Mesenchymal stem cell (in vitro differentiated cells and primary cell): ENCODE measurements around the gene RNF150.

Experiments used
- DNase-seq: peaks from one replicate; pipeline ENCODE4 v3.0.0-alpha.2; 2013
- H2AFZ ChIP-seq: one replicate; pipeline ENCODE4 v1.6.1; 2013; ENCODE audit warnings: low read depth, mild to moderate bottlenecking, control low read depth, inconsistent platforms, low read length, moderate library complexity
- H2AK5ac ChIP-seq: 2 replicates; pipeline ENCODE4 v1.6.1; 2013; ENCODE audit warnings: low read length, moderate library complexity, mild to moderate bottlenecking, inconsistent platforms; ENCODE audit not compliant: severe bottlenecking
- H2BK120ac ChIP-seq: one replicate; pipeline ENCODE4 v1.6.1; 2013; ENCODE audit warnings: low read depth, mild to moderate bottlenecking, inconsistent platforms, low read length, moderate library complexity
- H2BK12ac ChIP-seq, 2 experiments: one replicate each; pipeline ENCODE4 v1.6.1; 2013; ENCODE audit warnings: inconsistent platforms in 2 of 2, low read length in 2 of 2, mild to moderate bottlenecking in 2 of 2, moderate library complexity in 2 of 2, control low read depth in 1 of 2
- H2BK15ac ChIP-seq: one replicate; pipeline ENCODE4 v1.6.1; 2013; ENCODE audit warnings: mild to moderate bottlenecking, low read depth, inconsistent platforms; ENCODE audit not compliant: poor library complexity, severe bottlenecking
- H2BK5ac ChIP-seq: 2 replicates; pipeline ENCODE4 v1.6.1; 2013; ENCODE audit warnings: low read depth, mild to moderate bottlenecking, low read length, control low read depth, inconsistent platforms; ENCODE audit not compliant: poor library complexity, severe bottlenecking
- H3K14ac ChIP-seq, 2 experiments: one replicate each; pipeline ENCODE4 v1.6.1; 2013; ENCODE audit warnings: inconsistent platforms in 2 of 2, low read length in 2 of 2, control low read depth in 1 of 2, mild to moderate bottlenecking in 1 of 2, moderate library complexity in 1 of 2
- H3K18ac ChIP-seq, 2 experiments: one replicate each; pipeline ENCODE4 v1.6.1; 2013; ENCODE audit warnings: inconsistent platforms in 2 of 2, low read length in 2 of 2, control low read depth in 1 of 2, low read depth in 1 of 2, mild to moderate bottlenecking in 1 of 2
- H3K23ac ChIP-seq, 2 experiments: one replicate each; pipeline ENCODE4 v1.6.1; 2013; ENCODE audit warnings: inconsistent platforms in 2 of 2, low read length in 2 of 2, mild to moderate bottlenecking in 2 of 2, moderate library complexity in 2 of 2, control low read depth in 1 of 2
- H3K27ac ChIP-seq: 2 replicates; pipeline ENCODE4 v1.5.1; 2013; ENCODE audit warnings: mild to moderate bottlenecking, moderate library complexity, low read length, control low read depth, inconsistent platforms; ENCODE audit not compliant: poor library complexity, severe bottlenecking
- H3K27me3 ChIP-seq, 2 experiments: 2 replicates each; pipeline versions ENCODE4 v1.6.1 to v1.7.0; 2013; ENCODE audit warnings: low read length in 2 of 2, mild to moderate bottlenecking in 2 of 2, moderate library complexity in 2 of 2, control low read depth in 1 of 2, inconsistent platforms in 1 of 2; ENCODE audit not compliant: control insufficient read depth in 1 of 2, insufficient read depth in 1 of 2
- H3K36me3 ChIP-seq, 2 experiments: 2 replicates each; pipeline versions ENCODE4 v1.6.1 to v1.7.0; 2013; ENCODE audit warnings: low read length in 2 of 2, control low read depth in 1 of 2, inconsistent platforms in 1 of 2, low read depth in 1 of 2, mild to moderate bottlenecking in 1 of 2; ENCODE audit not compliant: insufficient read depth in 2 of 2, control insufficient read depth in 1 of 2
- H3K4ac ChIP-seq, 2 experiments: one replicate each; pipeline ENCODE4 v1.6.1; 2013; ENCODE audit warnings: inconsistent platforms in 2 of 2, low read length in 2 of 2, mild to moderate bottlenecking in 2 of 2, moderate library complexity in 2 of 2, control low read depth in 1 of 2, low read depth in 1 of 2
- H3K4me1 ChIP-seq: 2 replicates; pipeline ENCODE4 v1.6.1; 2013; ENCODE audit warnings: low read depth, low read length, control low read depth; ENCODE audit not compliant: control insufficient read depth, insufficient read depth
- H3K4me2 ChIP-seq: 2 replicates; pipeline ENCODE4 v1.6.1; 2013; ENCODE audit warnings: low read length, mild to moderate bottlenecking, inconsistent platforms; ENCODE audit not compliant: poor library complexity, severe bottlenecking
- H3K4me3 ChIP-seq, 2 experiments: 2 replicates each; pipeline versions ENCODE4 v1.5.1 to v1.7.0; 2013; ENCODE audit warnings: low read length in 2 of 2, mild to moderate bottlenecking in 2 of 2, control low read depth in 1 of 2, low read depth in 1 of 2; ENCODE audit not compliant: insufficient read depth in 1 of 2
- H3K79me1 ChIP-seq: replicated peaks from 2 replicates; pipeline ENCODE4 v1.6.1; 2013; ENCODE audit warnings: mild to moderate bottlenecking, control low read depth, low read length, inconsistent platforms; ENCODE audit not compliant: poor library complexity, severe bottlenecking
- H3K9ac ChIP-seq: 2 replicates; pipeline ENCODE4 v1.7.0; 2013; ENCODE audit warnings: mild to moderate bottlenecking, low read length, moderate library complexity
- H3K9me3 ChIP-seq: 2 replicates; pipeline ENCODE4 v1.7.0; 2013; ENCODE audit warnings: mild to moderate bottlenecking, low read length; ENCODE audit not compliant: control insufficient read depth
- H4K8ac ChIP-seq: one replicate; pipeline ENCODE4 v1.6.1; 2013; ENCODE audit warnings: inconsistent platforms, mild to moderate bottlenecking, low read length, moderate library complexity
- H4K91ac ChIP-seq: one replicate; pipeline ENCODE4 v1.6.1; 2013; ENCODE audit warnings: mild to moderate bottlenecking, low read length, inconsistent platforms
- WGBS: methylation state at CpG from one replicate; pipeline ENCODE4 v1.1.7; 2013; ENCODE audit warnings: mixed read lengths; 5-methylcytosine and 5-hydroxymethylcytosine counted together

RNF150 gene

DNA sequence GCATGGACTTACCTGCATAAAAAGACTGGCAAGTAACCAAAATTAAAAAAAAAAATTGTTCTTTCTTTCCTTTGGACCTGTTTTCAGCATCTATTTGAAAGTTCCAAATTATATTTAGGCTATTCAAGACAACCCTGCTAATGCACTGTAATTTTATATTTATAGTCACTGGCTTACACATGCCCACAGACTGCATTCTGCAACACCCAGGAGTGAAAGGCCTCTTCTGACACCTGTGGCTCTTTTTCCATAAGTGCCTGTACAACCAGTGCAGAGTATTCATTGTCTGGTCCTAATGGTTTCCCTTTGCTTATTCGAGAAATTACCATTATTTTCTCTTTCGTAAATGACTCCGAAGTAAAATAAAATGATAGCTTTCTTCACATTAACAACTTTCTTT, 143.3 kb downstream of the RNF150 start:
- no peak overlapping the region for H2BK5ac ChIP-seq
- H4K91ac ChIP-seq = no peak overlapping the region
- no peak overlapping the region for H3K18ac ChIP-seq
- no peak overlapping the region for H3K14ac ChIP-seq
- no peak overlapping the region for H2AFZ ChIP-seq
- no peaks in the 10 kb centered on the region for H3K79me1 ChIP-seq
- no peak overlapping the region for H3K4me2 ChIP-seq
- H3K23ac ChIP-seq = no peak overlapping the region
- H3K4me3 ChIP-seq = no peak overlapping the region
- H2BK120ac ChIP-seq = no peak overlapping the region
- H3K4ac ChIP-seq = no peak overlapping the region
- no peak overlapping the region for H3K9ac ChIP-seq
- WGBS = 100% methylated on average over 3 of the region's 3 CpGs
- no peak overlapping the region for H2BK15ac ChIP-seq
- no peak overlapping the region for H4K8ac ChIP-seq
- no peaks in the 10 kb centered on the region for H3K36me3 ChIP-seq
- H3K4me1 ChIP-seq = peaks cover 3% of the 10 kb centered on the region
- DNase-seq = no peak
- no peaks in the 10 kb centered on the region for H3K9me3 ChIP-seq
- no peak overlapping the region for H2BK12ac ChIP-seq
- H3K27ac ChIP-seq = no peak overlapping the region
- H3K27me3 ChIP-seq = no peaks in the 10 kb centered on the region
- H2AK5ac ChIP-seq = no peak overlapping the region

DNA sequence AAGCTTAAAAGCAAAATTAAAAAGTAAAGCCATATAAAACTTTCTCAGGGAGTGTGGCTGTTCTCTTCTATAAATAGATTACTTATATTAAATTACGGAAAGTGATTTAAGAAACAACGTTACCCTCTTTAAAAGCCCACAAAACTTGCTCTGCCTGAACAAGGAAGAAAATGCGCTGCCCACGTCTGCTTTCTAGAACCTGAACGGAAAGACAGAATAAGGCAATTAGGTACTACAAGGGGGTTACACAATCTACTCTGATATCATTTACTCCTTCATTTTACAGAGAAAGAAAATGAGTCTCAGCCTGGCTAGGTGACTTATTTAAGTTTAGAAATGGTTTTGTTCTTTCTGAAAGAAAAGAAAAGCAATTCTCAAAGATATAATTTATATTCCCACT, 147.2 kb downstream of the RNF150 start:
- Histone ChIP-seq H3K36me3 (no peaks in the 10 kb centered on the region), H2AK5ac (no peak overlapping the region), H3K14ac (no peak overlapping the region), H3K18ac (no peak overlapping the region), H3K27ac (no peak overlapping the region), H3K27me3 (no peaks in the 10 kb centered on the region), H3K4me3 (no peak overlapping the region), H4K91ac (no peak overlapping the region), H2AFZ (no peak overlapping the region), H2BK15ac (no peak overlapping the region), H3K79me1 (no peaks in the 10 kb centered on the region), H2BK120ac (no peak overlapping the region), H3K4me2 (no peak overlapping the region), H3K23ac (no peak overlapping the region), H4K8ac (no peak overlapping the region), H3K4ac (no peak overlapping the region), H2BK5ac (no peak overlapping the region), H2BK12ac (no peak overlapping the region), H3K9me3 (no peaks in the 10 kb centered on the region), H3K9ac (no peak overlapping the region), H3K4me1 (peaks cover 1% of the 10 kb centered on the region)
- no CpG with 5 or more reads among the region's 5 CpGs for WGBS
- no peak for DNase-seq

DNA sequence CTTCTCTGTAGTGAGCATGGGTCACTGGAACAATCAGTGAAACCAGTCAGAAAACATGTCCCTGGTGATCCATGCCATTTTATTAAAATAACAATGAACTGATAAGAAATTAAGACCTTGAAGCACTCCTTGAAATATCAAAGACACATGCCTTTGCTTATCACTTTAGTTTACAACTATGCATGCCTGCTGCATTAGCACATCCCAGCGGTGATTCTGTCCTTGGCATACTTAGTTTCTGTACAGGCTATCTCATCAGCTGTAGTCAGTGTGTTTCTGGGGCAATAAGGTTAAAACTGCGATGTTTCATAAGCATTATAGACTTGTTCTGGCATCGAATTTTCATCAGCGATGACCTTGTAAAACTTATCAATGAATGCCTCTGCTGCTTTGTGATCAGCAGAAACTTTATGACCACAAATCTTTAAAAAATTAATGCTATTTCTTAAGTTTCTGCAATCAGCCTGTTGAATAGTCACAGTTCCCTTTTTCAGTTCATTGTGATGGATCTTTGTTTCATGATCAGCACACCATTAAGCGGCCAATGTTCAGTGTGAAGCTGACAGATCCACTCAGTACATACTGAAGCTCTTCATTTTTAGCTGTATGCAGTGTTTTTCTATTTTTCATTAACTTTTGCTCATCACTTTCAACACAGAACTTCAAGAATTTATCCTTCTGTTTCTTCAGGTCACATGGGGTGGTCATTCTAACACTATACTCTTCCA, 150.5 kb downstream of the RNF150 start:
- Histone ChIP-seq H3K36me3 (no peaks in the 10 kb centered on the region), H2AFZ (no peak overlapping the region), H3K9ac (no peak overlapping the region), H3K79me1 (no peaks in the 10 kb centered on the region), H4K91ac (no peak overlapping the region), H3K27me3 (no peaks in the 10 kb centered on the region), H2BK5ac (no peak overlapping the region), H3K9me3 (no peaks in the 10 kb centered on the region), H3K4me3 (no peak overlapping the region), H3K14ac (no peak overlapping the region), H3K4ac (no peak overlapping the region), H3K18ac (no peak overlapping the region), H2AK5ac (no peak overlapping the region), H3K23ac (no peak overlapping the region), H3K4me1 (no peaks in the 10 kb centered on the region), H2BK15ac (no peak overlapping the region), H4K8ac (no peak overlapping the region), H2BK120ac (no peak overlapping the region), H3K27ac (no peak overlapping the region), H2BK12ac (no peak overlapping the region), H3K4me2 (no peak overlapping the region)
- 91% methylated on average over 5 of the region's 5 CpGs for WGBS
- no peak for DNase-seq

DNA sequence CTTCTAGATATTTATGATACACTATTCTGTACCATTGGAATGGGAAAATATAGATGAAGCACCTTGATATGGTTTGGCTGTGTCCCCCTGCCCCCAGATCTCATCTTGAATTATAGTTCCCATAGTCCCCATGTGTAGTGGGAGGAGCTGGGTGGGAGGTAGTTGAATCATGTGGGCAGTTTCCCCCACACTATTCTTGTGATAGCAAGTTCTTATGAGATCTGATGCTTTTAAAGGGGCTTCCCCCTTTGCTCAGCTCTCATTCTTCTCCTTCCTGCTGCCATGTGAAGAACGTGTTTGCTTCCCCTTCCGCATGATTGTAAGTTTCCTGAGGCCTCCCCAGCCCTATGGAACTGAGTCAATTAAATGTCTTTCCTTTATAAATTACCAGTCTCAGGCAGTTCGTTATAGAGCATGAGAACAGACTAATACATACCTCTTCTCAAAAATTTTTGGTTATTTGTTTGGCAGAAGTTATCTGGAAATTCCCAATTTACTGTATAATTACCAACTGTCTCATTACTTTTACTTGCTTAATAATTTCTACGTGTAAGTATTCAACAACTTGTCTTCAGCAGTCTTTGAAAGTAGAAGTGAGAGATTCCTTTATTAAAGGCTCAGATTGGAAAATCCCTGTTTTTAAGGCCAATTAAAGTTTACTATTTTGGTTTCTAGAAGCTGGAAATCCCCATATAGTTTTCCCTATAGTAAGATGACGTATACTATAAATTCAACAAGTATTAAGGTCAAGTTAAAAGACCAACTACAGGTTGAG, 152.7 kb downstream of the RNF150 start:
- no peak overlapping the region for H3K4me3 ChIP-seq
- H3K9me3 ChIP-seq = no peaks in the 10 kb centered on the region
- H3K4me2 ChIP-seq = no peak overlapping the region
- H3K36me3 ChIP-seq = no peaks in the 10 kb centered on the region
- H4K91ac ChIP-seq = no peak overlapping the region
- H3K23ac ChIP-seq = no peak overlapping the region
- no peak overlapping the region for H3K27ac ChIP-seq
- H3K9ac ChIP-seq = no peak overlapping the region
- H3K18ac ChIP-seq = no peak overlapping the region
- no peaks in the 10 kb centered on the region for H3K79me1 ChIP-seq
- H3K4ac ChIP-seq = no peak overlapping the region
- no peak overlapping the region for H2AFZ ChIP-seq
- no peak overlapping the region for H2BK15ac ChIP-seq
- no peak overlapping the region for H2AK5ac ChIP-seq
- no peak overlapping the region for H4K8ac ChIP-seq
- no peak overlapping the region for H2BK120ac ChIP-seq
- H3K27me3 ChIP-seq = no peaks in the 10 kb centered on the region
- DNase-seq = no peak
- no peak overlapping the region for H3K14ac ChIP-seq
- no peak overlapping the region for H2BK5ac ChIP-seq
- no peaks in the 10 kb centered on the region for H3K4me1 ChIP-seq
- 79% methylated on average over 2 of the region's 5 CpGs for WGBS
- no peak overlapping the region for H2BK12ac ChIP-seq
